GM18868 (cell line): ENCODE measurements around the gene STK24.
"Not testable (repeated sequence)": the region's sequence is repeated elsewhere in the genome, so short reads cannot be mapped to it uniquely, and the experiment has no call there.

Experiments used
- ATAC-seq: cut with Tn5 transposase; IDR thresholded peaks from one replicate; pipeline ENCODE4 v1.9.1; 2021; ENCODE audit warnings: mild to moderate bottlenecking, moderate library complexity; ENCODE audit not compliant: unreplicated experiment

The STK24 gene

GRCh38 chr13:98584668-98585397 is 7.9 kb upstream of the STK24 start:
- no peak for ATAC-seq

DNA sequence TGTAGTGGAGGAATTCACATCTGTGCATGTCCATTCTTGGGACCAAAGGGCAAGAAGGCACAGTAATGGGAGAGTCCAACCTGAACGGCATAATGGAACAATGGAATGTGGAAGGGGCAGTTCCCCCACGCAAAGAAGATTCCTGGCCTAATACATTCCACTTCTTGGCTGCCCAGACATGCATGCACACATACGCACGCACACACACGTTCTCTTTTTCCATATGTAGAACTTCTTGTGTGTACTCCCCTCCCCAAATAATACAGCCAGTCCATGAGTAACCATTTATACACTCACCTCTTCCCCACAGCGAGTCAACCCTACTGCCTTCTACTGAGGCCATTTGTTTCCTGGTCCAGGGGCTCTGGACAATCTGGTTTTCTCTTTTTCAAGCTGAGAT is 6.0 kb upstream of the STK24 start:
- ATAC-seq, result no peak

GRCh38 chr13:98581971-98582702 is 5.2 kb upstream of the STK24 start:
- peak; percentile 28 for ATAC-seq

DNA sequence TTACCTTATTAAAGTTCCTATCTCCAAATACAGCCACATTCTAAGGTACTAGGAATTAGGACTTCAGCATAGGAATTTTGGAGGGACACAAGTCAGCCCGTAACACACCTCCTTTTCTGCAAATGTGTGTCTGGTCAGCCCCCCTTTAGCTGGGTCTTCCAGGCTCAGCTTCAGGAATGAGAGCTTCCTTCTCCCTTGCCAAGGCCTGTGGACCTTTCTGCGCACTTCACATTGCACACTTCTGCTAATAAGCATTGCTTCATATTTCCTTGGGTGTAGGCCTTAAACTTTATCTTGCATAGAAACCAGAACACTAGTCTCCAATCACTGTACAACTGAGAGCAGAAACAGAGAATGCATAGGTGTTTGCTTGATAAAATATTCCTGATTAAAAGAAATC is 4.5 kb upstream of the STK24 start:
- ATAC-seq, result no peak

- no peak for ATAC-seq
Observed at GRCh38 chr13:98580420-98580819, 3.5 kb upstream of the STK24 start.

- ATAC-seq, result no peak
Observed at GRCh38 chr13:98577836-98578285, 954 bp upstream of the STK24 start.

DNA sequence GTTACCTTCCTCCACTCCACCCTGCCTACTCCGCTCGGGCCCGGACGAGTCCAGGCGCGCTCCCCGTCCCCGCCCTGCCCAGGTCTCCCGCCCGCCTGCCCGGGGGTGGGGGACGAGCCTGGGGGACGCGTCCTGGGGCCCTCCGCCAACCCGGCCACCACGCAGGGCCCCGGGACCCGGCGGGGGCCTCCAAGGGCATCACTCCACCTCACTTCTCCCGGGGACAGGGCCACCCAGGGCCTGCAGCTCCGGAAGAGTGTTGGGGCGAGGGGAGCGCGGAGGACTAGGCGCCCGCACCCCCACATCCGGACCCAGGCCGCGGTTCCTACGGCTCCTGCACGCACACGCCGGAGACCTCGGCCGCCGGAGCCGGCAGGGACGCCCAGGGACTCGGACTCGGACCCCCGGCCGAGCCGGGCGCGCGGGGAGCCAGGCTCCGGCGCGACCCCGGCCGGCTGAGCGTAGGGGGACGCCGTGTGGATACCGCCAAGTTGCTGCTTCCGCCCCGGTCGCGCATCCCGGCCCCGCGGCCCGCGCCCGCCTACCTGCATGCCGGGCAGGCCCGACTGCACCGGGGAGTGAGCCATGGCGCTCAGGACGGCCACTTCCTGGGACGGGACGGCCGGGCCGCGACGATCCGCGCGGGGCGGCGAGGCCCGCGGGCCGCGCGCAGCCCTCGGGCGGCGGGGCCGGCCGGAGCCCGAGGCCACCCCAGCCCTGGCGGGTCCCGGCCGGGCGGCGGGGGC is 534 bp downstream of the STK24 start:
- ATAC-seq, result peak; percentile 33

DNA sequence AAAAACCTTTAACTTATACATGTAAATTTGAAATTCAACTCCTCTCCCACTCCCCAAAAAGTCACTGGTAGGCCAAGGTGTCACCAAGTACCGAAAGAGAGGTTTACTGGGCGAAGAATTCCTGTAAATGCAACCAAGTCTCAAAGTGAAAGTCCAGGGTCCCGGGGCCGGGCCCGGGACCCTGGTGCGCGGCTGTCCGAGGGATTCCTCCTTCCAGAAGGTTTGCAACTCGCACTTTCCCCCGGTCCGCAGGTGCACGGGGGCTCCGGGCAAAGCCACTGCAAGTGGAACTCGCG is 1.1 kb downstream of the STK24 start:
- ATAC-seq, result no peak

DNA sequence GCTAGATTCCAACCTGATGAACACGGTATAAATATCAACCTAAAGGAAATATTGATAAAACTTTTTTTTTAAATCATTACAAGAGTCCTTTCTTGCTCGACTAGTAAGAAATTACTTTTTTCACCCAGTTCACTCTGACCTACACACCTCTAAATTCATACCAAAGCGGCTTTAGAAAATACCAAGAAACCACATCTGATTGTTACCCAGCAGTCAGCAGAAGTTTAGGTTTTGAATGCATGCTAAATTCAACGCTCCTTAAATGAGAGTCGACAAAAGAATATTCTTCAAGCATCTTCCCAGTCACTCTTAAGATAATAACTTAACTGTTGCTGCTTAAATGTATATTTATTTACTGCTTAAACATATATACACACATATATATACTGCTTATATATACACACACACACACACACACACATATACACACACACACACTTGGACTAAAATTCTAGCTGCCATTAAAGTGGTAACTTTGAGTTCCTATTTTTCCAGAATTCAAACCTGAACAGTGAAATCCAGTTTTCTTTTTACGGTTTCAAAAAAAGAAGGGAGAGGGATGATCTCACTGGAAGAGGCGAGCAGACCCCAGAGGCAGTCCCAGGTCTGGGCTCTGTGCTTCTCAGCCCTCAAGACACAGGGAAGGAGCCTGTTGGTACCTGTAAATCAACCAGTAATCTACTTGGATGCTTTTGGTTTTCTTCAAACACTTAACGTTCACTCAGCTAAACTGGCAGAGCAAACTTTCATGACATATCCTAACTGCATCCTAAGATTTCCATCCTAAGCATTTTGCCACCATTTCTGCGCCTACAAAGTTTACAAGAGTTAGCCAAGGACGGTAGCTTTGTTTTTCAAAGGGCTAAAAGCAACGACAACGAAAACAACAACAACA is 1.7 kb downstream of the STK24 start:
- no peak for ATAC-seq

- no peak for ATAC-seq
Observed at GRCh38 chr13:98571955-98572662, 4.8 kb downstream of the STK24 start.

- ATAC-seq, result peak; percentile 75
Observed at GRCh38 chr13:98570929-98571372, 6.0 kb downstream of the STK24 start.

DNA sequence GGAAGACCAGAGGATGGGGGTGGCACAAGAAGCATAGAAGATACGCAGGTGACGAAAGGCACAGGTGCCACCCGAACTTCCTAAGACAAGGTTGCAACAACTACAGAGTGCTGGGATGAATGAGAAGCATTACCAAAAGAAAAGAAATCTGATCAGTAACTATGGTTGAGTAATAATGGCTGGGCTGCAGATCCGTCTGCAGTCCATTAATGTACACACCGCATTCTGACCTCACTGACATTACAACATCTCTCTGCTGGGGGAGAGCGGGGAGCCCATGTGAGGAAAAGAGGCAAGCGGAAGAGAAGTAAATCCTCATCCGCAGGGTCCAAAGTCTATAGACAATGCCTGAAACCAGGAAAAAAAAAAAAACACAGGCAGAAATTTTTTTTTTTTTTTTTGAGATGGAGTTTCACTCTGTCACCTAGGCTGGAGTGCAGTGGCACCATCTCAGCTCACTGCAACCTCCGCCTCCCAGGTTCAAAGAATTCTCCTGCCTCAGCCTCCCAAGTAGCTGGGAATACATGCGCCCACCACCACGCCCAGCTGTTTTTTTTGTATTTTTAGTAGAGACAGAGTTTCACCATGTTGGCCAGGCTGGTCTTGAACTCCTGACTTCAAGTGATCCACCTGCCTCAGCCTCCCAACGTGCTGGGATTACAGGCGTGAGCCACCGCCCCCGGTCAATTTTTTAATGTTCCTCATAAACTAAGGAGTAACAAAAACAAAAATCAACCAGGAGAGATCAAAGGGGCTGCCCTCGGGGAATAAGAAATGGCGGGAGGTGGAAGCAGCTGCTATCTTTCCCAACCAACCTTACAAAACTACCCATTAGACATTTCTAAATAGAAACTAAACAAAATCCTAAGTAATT is 7.2 kb downstream of the STK24 start:
- ATAC-seq, result not testable (repeated sequence)

- ATAC-seq, result no peak
Observed at GRCh38 chr13:98568918-98569317, 8.0 kb downstream of the STK24 start.

DNA sequence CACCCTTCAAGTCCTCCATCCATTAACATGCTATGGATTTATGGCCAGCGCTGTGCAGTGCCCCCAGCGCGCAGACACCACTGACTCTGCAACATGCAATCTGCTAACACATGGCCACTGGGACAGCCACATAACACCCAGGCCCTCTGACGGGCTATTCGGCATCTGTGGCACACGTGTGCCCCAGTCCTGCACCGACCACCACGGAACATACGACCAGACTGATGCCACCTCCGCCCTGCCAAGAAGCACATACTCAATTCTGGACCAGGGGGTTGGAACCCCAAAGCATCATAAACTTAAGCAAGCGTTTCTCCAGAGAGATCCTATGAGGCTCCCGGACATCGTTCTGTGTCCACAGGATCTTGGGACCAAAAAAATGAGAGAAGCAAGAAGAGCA is 9.8 kb downstream of the STK24 start:
- ATAC-seq, result no peak

- no peak for ATAC-seq
Observed at GRCh38 chr13:98565726-98566565, 11.0 kb downstream of the STK24 start.

- ATAC-seq, result no peak
Observed at GRCh38 chr13:98564204-98564603, 12.7 kb downstream of the STK24 start.

DNA sequence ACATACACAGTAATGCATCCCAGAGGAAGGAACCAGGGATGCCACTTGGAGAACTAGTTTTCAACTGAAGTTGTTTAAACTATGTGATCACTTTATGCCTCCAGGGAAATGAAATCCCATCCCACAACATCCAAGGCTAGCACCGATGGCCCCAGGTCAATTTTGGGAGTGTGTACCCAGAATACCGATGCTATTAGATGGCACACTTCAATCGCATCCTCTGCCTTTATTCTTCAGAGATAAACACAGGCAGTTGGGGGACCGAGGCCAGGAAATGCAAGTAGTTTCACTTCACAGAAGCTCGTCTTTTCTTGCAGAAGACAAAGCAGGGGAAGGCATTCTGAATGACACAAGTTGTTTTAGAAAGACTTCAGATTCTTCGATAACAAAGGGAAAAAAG is 13.8 kb downstream of the STK24 start:
- ATAC-seq, result peak; percentile 46

- ATAC-seq, result no peak
Observed at GRCh38 chr13:98559169-98559568, 17.7 kb downstream of the STK24 start.
